K562 (cell line): Measurements from ENCODE around the gene YAF2. TPM values are rescaled to one million over a fixed set of nuclear protein-coding genes. Genes with fewer than 3 reads are reported as not detected.

Source experiments
- ARID2 ChIP-seq: fragments of 450-650 bp; IDR thresholded peaks from 2 replicates; pipeline ENCODE4 v1.6.1; 2017; ENCODE audit warnings: antibody characterized with exemption, mild to moderate bottlenecking
- CCAR2 ChIP-seq: fragments of 200-400 bp; formaldehyde crosslinking; IDR thresholded peaks from 2 replicates; pipeline ENCODE4 v1.6.1; 2017; ENCODE audit warnings: mild to moderate bottlenecking, low read depth, low read length
- CTCF ChIP-seq, 3 experiments: IDR thresholded peaks in 2 of 3; conservative IDR thresholded peaks in 1 of 3; 2 replicates each; pipeline ENCODE4 v1.5.1; 2011 to 2012; ENCODE audit warnings: low read length in 3 of 3, mild to moderate bottlenecking in 3 of 3, control low read depth in 2 of 3, improper control_type of control experiment in 1 of 3, inconsistent platforms in 1 of 3, low read depth in 1 of 3, mixed read lengths in 1 of 3, moderate library complexity in 1 of 3; ENCODE audit not compliant: insufficient read depth in 2 of 3
- DEAF1 ChIP-seq: fragments of 450-650 bp; formaldehyde crosslinking; IDR thresholded peaks from 2 replicates; pipeline ENCODE4 v1.4.0; 2020; ENCODE audit warnings: mild to moderate bottlenecking, moderate library complexity
- GATAD2B ChIP-seq: fragments of 450-650 bp; IDR thresholded peaks from 2 replicates; pipeline ENCODE4 v1.6.1; 2017; ENCODE audit warnings: mild to moderate bottlenecking, borderline replicate concordance
- KDM5B ChIP-seq: fragments of 200-600 bp; sonication (generic); IDR thresholded peaks from 2 replicates; pipeline ENCODE4 v1.6.1; 2012; ENCODE audit warnings: low read depth, mild to moderate bottlenecking, moderate library complexity, low read length, control low read depth, inconsistent platforms; ENCODE audit not compliant: insufficient replicate concordance
- MYNN ChIP-seq, 2 experiments: sonication (generic); formaldehyde crosslinking in 1 of 2; IDR thresholded peaks; 2 replicates each; pipeline versions ENCODE4 v1.5.0 to v1.6.1; 2016 to 2020; ENCODE audit warnings: antibody characterized with exemption in 1 of 2, missing genetic modification reagents in 1 of 2
- POLR2H ChIP-seq: IDR thresholded peaks from 2 replicates; pipeline ENCODE4 v1.6.1; 2016; ENCODE audit warnings: missing genetic modification characterization, low read depth, mild to moderate bottlenecking, control low read depth, missing compliant biosample characterization, moderate library complexity
- SMC3 ChIP-seq: conservative IDR thresholded peaks from 2 replicates; pipeline ENCODE4 v1.6.1; 2011; ENCODE audit warnings: low read depth, low read length, improper control_type of control experiment; ENCODE audit not compliant: insufficient read depth
- ZBTB33 ChIP-seq: sonication (generic); formaldehyde crosslinking; IDR thresholded peaks from 2 replicates; pipeline ENCODE4 v1.8.1; 2023; ENCODE audit warnings: mild to moderate bottlenecking, missing genetic modification reagents
- ZNF232 ChIP-seq: sonication (generic); formaldehyde crosslinking; IDR thresholded peaks from 2 replicates; pipeline ENCODE4 v1.8.0; 2022; ENCODE audit warnings: mild to moderate bottlenecking, missing genetic modification reagents
- polyA plus RNA-seq, 8 experiments: library from polyadenylated mRNA; depleted of rRNA in 4 of 8; stranded (reverse) in 5 of 8; unstranded in 3 of 8; fragments of >200 nt; fragmentation: Nextera tagmentation in 2 of 8; fragmentation: Illumina TruSeq in 1 of 8; extraction: Ambion mirVana in 2 of 8; extraction: Trizol in 1 of 8; gene quantifications; 2 replicates each; pipeline versions ENCODE4 v1.2.1 to v1.2.3, GENCODE V29; 2011 to 2014; ENCODE audit warnings: inconsistent platforms in 1 of 8, missing spikeins in 1 of 8
- total RNA-seq, 7 experiments: library from RNA; depleted of rRNA in 6 of 7; stranded (reverse); fragments of >200 nt in 6 of 7; fragmentation: Illumina TruSeq in 2 of 7; extraction: Trizol in 2 of 7; gene quantifications; 2 replicates each; pipeline versions ENCODE4 v1.2.1 to v1.2.3, GENCODE V29; 2011 to 2021; ENCODE audit warnings: low replicate concordance in 1 of 7

Gene YAF2
- total and polyA plus RNA-seq, 9 of the 15 experiments (the other 6 are each of a cell fraction or from before 2014, with no cell fraction given), result 10.6 to 26.4 (median 21.3) TPM

- TF ChIP-seq GATAD2B (0 out of 2 replicates have a peak, but pooled peaks have one; percentile 29), DEAF1 (CRISPR knock-in tag) (peak; percentile 85), CTCF (IDR thresholded peaks at IDR 0.05 in 2 of 3, conservative IDR thresholded peaks at IDR 0.05 in 1 of 3; ENCODE audit: insufficient read depth in 2 of 3, low read depth in 1 of 3, low read length in 3 of 3) (peak; percentile 61 to 79 (median 71); a peak in 5 of 6 replicates), MYNN (IDR thresholded peaks at IDR 0.05) (peak; percentile 97), MYNN (CRISPR knock-in tag; IDR thresholded peaks at IDR 0.05) (no peak), ZBTB33 (no peak), POLR2H (0 out of 2 replicates have a peak, but pooled peaks have one; percentile 35), SMC3 (peak; percentile 73), KDM5B (no peak), ZNF232 (CRISPR knock-in tag) (no peak), CCAR2 (no peak), ARID2 (peak; percentile 75)
These were observed 108.3 kb downstream of the YAF2 start (continued) for GRCh38 chr12:42129595-42130204.
